Epithelial cell of proximal tubule (primary cell): ENCODE results near the gene TTC27. TPM values are rescaled to one million over a fixed set of nuclear protein-coding genes. Genes with fewer than 3 reads are reported as not detected.
"Not testable (repeated sequence)": the region's sequence is repeated elsewhere in the genome, so short reads cannot be mapped to it uniquely, and the experiment has no call there.

Experiments
- DNase-seq: peaks from one replicate; pipeline ENCODE4 v3.0.0-alpha.2; 2011; ENCODE audit warnings: low read depth
- H3K4me3 ChIP-seq: 2 replicates; pipeline ENCODE4 v1.5.1; 2011; ENCODE audit warnings: low read depth, mild to moderate bottlenecking, low read length
- total RNA-seq: library from RNA; depleted of rRNA; stranded (reverse); fragments of >200 nt; gene quantifications from 2 replicates; pipeline ENCODE4 v1.2.3, GENCODE V29; 2015
- TF ChIP-seq, protein P1 (sequence below): conservative IDR thresholded peaks from 2 replicates; pipeline ENCODE4 v1.5.1; 2012; ENCODE audit warnings: low read depth, mild to moderate bottlenecking, low read length

The TTC27 gene
- total RNA-seq, 1 donor from 2014 or later = 17.9 TPM

DNA sequence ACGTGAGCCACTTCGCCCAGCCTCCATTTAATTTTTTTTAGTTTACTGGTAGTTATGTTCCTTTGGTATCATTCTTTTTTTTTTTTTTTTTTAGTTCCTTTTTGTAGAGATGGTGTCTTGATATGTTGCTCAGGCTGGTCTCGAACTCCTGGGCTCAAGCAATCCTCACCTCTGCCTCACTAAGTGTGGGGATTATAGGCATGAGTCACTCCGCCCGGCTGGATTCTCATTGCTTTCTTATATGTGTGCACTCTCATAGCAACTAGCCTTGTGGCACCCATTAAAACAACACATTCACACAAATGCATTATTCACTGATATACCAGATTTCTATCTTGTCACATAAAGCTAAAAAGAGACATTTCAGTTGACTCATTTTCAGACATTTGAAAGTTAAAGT, 4.2 kb downstream of the TTC27 start:
- no peak for DNase-seq
- TF ChIP-seq, protein P1, sequence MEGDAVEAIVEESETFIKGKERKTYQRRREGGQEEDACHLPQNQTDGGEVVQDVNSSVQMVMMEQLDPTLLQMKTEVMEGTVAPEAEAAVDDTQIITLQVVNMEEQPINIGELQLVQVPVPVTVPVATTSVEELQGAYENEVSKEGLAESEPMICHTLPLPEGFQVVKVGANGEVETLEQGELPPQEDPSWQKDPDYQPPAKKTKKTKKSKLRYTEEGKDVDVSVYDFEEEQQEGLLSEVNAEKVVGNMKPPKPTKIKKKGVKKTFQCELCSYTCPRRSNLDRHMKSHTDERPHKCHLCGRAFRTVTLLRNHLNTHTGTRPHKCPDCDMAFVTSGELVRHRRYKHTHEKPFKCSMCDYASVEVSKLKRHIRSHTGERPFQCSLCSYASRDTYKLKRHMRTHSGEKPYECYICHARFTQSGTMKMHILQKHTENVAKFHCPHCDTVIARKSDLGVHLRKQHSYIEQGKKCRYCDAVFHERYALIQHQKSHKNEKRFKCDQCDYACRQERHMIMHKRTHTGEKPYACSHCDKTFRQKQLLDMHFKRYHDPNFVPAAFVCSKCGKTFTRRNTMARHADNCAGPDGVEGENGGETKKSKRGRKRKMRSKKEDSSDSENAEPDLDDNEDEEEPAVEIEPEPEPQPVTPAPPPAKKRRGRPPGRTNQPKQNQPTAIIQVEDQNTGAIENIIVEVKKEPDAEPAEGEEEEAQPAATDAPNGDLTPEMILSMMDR = no peak
- no peak overlapping the region for H3K4me3 ChIP-seq

DNA sequence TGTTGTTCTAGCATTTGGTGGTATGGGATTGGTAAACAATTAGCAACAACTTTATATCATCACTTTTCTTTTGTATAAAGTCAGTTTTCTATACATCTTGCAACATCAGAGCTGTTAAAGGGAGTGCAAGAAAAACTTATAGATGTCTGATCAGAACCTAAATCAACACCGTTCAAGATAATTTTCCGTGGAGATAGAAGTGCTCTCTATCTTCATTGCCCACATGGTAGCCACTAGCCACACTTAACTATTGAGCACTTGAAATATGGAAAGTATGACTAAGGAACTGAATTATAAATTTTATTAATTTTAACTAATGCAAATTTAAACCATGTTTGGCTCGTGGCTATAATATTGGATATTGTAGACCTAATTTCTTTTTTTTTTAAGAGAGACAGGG, 5.2 kb downstream of the TTC27 start:
- no peak for DNase-seq
- H3K4me3 ChIP-seq = no peak overlapping the region
- TF ChIP-seq, protein P1 = no peak

DNA sequence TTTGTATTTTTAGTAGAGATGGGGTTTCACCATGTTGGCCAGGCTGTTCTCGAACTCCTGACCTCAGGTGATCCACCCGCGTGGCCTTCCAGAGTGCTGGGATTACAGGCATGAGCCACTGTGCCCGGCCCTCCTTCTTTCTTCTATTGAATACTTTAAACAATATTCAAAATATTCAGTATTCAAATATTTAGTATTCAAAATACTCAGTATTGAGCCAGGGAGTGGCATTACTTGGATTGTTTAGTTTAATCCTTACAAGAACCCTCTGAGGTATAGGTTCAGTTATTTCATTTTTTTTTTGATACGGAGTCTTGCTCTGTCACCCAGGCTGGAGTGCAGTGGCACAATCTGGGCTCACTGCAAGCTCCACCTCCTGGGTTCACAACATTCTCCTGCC, 10.7 kb downstream of the TTC27 start:
- H3K4me3 ChIP-seq, DNase-seq: not testable (repeated sequence)

DNA sequence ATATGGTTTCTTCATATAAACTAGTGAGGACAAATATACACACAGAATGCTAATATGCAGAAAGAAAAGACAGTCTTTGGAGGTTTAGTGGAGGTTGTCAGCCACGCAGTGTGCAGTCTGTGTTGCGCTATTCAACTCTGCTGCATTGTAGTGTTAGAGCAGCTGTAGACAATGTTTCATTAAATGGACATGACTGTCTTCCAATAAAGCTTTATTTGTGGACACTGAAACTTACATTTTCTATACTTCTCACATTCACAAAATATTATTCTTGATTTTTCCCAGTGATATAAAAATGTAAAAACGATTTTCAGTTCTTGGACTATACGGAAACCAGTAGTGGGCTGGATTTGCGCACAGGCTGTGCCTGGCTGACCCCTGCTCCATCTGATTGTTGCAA, 13.3 kb downstream of the TTC27 start:
- H3K4me3 ChIP-seq = no peak overlapping the region
- TF ChIP-seq, protein P1 = no peak
- DNase-seq = no peak

DNA sequence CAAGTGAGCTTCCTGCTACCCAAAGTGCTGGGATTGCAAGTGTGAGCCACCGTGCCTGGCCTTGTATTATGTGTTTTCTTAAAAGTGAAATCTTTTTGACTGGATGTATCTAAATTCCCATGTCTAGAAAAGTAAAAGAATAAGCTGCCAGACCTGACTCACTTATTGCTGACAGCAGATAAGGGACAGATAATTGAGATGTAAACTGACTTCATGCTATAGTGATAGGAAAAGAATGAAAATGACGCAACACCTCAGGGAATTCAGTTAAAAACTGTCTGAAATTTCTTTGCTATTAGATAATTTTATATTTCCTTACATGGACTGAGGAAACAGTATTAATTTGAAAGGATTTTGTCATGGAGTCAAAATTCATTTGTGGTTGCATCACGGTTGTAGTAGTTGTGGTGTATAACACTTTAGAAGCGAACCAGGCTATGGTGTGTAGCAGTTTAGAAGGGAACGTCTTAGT, 19.4 kb downstream of the TTC27 start:
- no peak overlapping the region for H3K4me3 ChIP-seq
- DNase-seq = no peak
- TF ChIP-seq, protein P1 = no peak

DNA sequence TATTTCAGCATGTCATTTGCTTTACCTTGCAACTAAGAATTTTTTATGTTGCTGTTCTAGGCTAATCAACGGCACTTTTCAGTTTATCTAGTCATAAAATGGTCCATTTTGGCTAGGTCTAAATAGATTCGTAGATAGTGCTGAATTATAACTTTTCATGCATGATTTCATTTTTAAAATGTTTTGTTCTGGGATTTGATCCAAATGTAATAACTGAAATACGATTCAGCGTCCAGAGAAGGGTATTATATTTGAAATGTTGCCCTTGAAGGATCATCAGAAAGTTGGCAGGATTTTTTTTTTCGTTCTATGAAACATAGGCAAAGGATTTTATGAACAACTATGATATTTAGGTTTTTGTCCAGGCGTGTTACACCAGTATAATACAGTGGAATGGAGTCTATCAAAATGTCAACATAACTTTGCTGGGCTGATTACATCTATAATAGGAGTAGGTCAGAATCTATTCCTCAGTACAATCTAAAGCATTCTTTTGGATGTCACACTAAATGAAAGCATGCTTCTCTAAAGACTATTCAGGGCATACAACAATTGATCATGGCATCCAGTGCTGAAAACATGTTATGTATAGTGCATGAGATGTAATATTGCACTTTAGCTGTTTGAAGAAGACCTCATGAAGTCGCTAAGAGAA, 24.8 kb downstream of the TTC27 start:
- H3K4me3 ChIP-seq = no peak overlapping the region
- TF ChIP-seq, protein P1 = no peak
- no peak for DNase-seq

DNA sequence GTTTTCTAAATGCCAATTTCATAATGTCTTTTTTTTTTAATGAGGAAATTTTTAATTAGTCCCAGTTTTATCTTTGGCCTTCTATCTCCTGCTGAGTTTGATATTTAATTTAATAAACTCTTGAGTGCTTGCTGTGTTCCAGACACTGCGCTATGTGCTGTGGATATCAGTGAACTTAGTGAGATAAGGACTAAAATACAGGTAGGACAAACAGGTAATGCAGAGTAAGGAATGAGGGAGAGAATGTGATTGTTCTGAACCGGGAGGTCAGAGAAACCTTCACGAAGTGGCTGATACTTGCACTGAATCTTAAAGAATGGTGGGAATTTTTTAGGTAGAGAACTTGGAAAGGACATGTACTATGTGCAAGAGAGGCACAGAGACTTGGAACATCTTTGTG, 28.2 kb downstream of the TTC27 start:
- TF ChIP-seq, protein P1 = no peak
- H3K4me3 ChIP-seq = no peak overlapping the region
- no peak for DNase-seq
